ENCODE results near the gene TAS2R60.

GRCh38 chr7:143394068-143394467 is 49.2 kb upstream of the TAS2R60 start:
- TF ChIP-seq CTCF (optimal IDR thresholded peaks at IDR 0.05 in 1 of 3, IDR thresholded peaks at IDR 0.05 in 1 of 3, conservative IDR thresholded peaks at IDR 0.05 in 1 of 3; ENCODE audit: extremely low read depth in 1 of 3, insufficient read depth in 2 of 3, low read length in 3 of 3) (no peak), EZH2 (IDR thresholded peaks at IDR 0.05; ENCODE audit: low read length) (no peak)

Measured in keratinocyte (primary cell).